ENCODE measurements around the gene AGMO. TPM values are rescaled to one million over a fixed set of nuclear protein-coding genes. Genes with fewer than 3 reads are reported as not detected.

AGMO gene
- total and polyA plus RNA-seq, 2 donors (not counting 1 experiment from before 2014, with no cell fraction given), result 0.06 TPM; not detected in 1

GRCh38 chr7:15332956-15333355, 228.9 kb downstream of the AGMO start:
- H3K79me2 ChIP-seq (ENCODE audit: control insufficient read depth, insufficient read depth, low read length), result no peaks in the 10 kb centered on the region
- no peaks in the 10 kb centered on the region for H3K36me3 ChIP-seq (ENCODE audit: control insufficient read depth, insufficient read depth, low read length)
- no peak overlapping the region for H3K4me3 ChIP-seq (replicated peaks in 1 of 4; ENCODE audit: control extremely low read depth in 1 of 4, insufficient read depth in 1 of 4, low read depth in 3 of 4, low read length in 4 of 4)
- no peaks in the 10 kb centered on the region for H4K20me1 ChIP-seq (ENCODE audit: control insufficient read depth, extremely low read depth, insufficient read depth, low read length)
- H2AFZ ChIP-seq (ENCODE audit: low read length), result no peak overlapping the region
- no peak for TF ChIP-seq EZH2 (IDR thresholded peaks at IDR 0.05; ENCODE audit: low read length, missing control alignments)
- no peaks in the 10 kb centered on the region for H3K4me1 ChIP-seq (ENCODE audit: control insufficient read depth, extremely low read depth, insufficient read depth, low read length)
- no peak overlapping the region for H3K4me2 ChIP-seq (ENCODE audit: extremely low read depth, insufficient read depth, low read length)
- no peak overlapping the region for H3K9ac ChIP-seq (ENCODE audit: insufficient read depth, low read length)
- DNase-seq (ENCODE audit: low read depth in 2 of 2), result no peak
- no peaks in the 10 kb centered on the region for H3K9me3 ChIP-seq (ENCODE audit: control insufficient read depth, insufficient read depth, low read depth, low read length)
- no peak overlapping the region for H3K27ac ChIP-seq (ENCODE audit: insufficient read depth, low read length)
- H3K27me3 ChIP-seq (ENCODE audit: control insufficient read depth, insufficient read depth, low read length), result no peaks in the 10 kb centered on the region

DNA sequence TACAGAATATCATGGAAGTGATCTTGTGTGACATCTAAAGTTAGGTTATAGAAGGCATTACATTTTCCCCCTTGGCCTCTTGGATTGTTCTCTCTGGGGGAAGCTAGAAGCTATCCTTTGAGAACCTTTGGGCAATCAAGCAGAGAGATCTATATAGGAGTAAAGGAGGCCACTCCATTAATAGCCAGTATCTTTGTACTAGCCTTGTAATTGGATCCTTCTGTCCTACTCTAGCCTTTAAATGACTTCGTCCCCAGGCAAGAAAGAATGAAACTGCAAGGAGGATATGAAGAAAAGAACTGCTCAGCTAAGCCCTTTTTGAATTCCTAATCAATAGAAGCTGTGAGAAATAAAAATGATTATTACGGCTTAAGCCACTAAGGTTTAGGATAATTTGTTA, 230.9 kb downstream of the AGMO start:
- TF ChIP-seq EZH2 (IDR thresholded peaks at IDR 0.05; ENCODE audit: low read length, missing control alignments), result no peak
- no peak for TF ChIP-seq CTCF (conservative IDR thresholded peaks at IDR 0.05 in 1 of 2, IDR thresholded peaks at IDR 0.05 in 1 of 2; ENCODE audit: low read depth in 1 of 2, low read length in 2 of 2)
- no peaks in the 10 kb centered on the region for H3K27me3 ChIP-seq (ENCODE audit: control insufficient read depth, insufficient read depth, low read length)
- H3K9me3 ChIP-seq (ENCODE audit: control insufficient read depth, insufficient read depth, low read depth, low read length), result no peaks in the 10 kb centered on the region
- H3K79me2 ChIP-seq (ENCODE audit: control insufficient read depth, insufficient read depth, low read length), result no peaks in the 10 kb centered on the region
- no peak overlapping the region for H3K4me2 ChIP-seq (ENCODE audit: extremely low read depth, insufficient read depth, low read length)
- H3K4me3 ChIP-seq (replicated peaks in 1 of 4; ENCODE audit: control extremely low read depth in 1 of 4, insufficient read depth in 1 of 4, low read depth in 3 of 4, low read length in 4 of 4), result no peak overlapping the region
- no peaks in the 10 kb centered on the region for H4K20me1 ChIP-seq (ENCODE audit: control insufficient read depth, extremely low read depth, insufficient read depth, low read length)
- H3K9ac ChIP-seq (ENCODE audit: insufficient read depth, low read length), result no peak overlapping the region
- no peaks in the 10 kb centered on the region for H3K36me3 ChIP-seq (ENCODE audit: control insufficient read depth, insufficient read depth, low read length)
- no peak overlapping the region for H3K27ac ChIP-seq (ENCODE audit: insufficient read depth, low read length)
- no peaks in the 10 kb centered on the region for H3K4me1 ChIP-seq (ENCODE audit: control insufficient read depth, extremely low read depth, insufficient read depth, low read length)
- H2AFZ ChIP-seq (ENCODE audit: low read length), result no peak overlapping the region
- DNase-seq (ENCODE audit: low read depth in 2 of 2), result no peak

DNA sequence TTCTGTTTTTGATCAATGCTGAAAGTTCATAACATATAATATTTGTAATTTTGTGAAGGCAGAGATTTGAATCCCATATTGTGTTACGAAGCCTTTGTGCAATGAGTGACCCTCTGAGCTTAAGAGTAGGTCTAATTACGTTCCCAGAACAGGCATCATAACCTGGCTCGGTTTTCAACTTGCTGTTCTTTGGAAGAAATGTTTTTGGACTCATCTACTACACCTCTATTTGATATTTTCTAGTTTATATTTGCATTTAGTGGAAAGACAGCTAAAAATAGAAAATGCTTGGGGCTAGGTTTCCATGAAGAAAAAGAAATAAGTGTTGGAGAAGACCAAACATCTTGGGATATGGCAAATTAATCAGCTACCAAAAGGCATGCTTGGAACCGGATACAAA, 234.8 kb downstream of the AGMO start:
- TF ChIP-seq CTCF (conservative IDR thresholded peaks at IDR 0.05 in 1 of 2, IDR thresholded peaks at IDR 0.05 in 1 of 2; ENCODE audit: low read depth in 1 of 2, low read length in 2 of 2) (no peak), EZH2 (IDR thresholded peaks at IDR 0.05; ENCODE audit: low read length, missing control alignments) (no peak)
- H3K27ac ChIP-seq (ENCODE audit: insufficient read depth, low read length), result no peak overlapping the region
- H3K4me2 ChIP-seq (ENCODE audit: extremely low read depth, insufficient read depth, low read length), result no peak overlapping the region
- no peak overlapping the region for H3K9ac ChIP-seq (ENCODE audit: insufficient read depth, low read length)
- no peaks in the 10 kb centered on the region for H3K4me1 ChIP-seq (ENCODE audit: control insufficient read depth, extremely low read depth, insufficient read depth, low read length)
- no peaks in the 10 kb centered on the region for H3K79me2 ChIP-seq (ENCODE audit: control insufficient read depth, insufficient read depth, low read length)
- no peaks in the 10 kb centered on the region for H3K36me3 ChIP-seq (ENCODE audit: control insufficient read depth, insufficient read depth, low read length)
- no peak overlapping the region for H3K4me3 ChIP-seq (replicated peaks in 1 of 4; ENCODE audit: control extremely low read depth in 1 of 4, insufficient read depth in 1 of 4, low read depth in 3 of 4, low read length in 4 of 4)
- H3K27me3 ChIP-seq (ENCODE audit: control insufficient read depth, insufficient read depth, low read length), result no peaks in the 10 kb centered on the region
- no peak overlapping the region for H2AFZ ChIP-seq (ENCODE audit: low read length)
- H4K20me1 ChIP-seq (ENCODE audit: control insufficient read depth, extremely low read depth, insufficient read depth, low read length), result no peaks in the 10 kb centered on the region
- DNase-seq (ENCODE audit: low read depth in 2 of 2), result no peak
- H3K9me3 ChIP-seq (ENCODE audit: control insufficient read depth, insufficient read depth, low read depth, low read length), result no peaks in the 10 kb centered on the region
